ENCODE results near the gene IL27RA. TPM values are rescaled to one million over a fixed set of nuclear protein-coding genes. Genes with fewer than 3 reads are reported as not detected.

The IL27RA gene
- total RNA-seq, 2 experiments from 2014 or later = 55.5 to 58.1 TPM

- no peaks in the 10 kb centered on the region for H3K9me3 Mint-ChIP-seq
- ChIA-PET CTCF (interaction anchor here (1.4 kb wide), 1 partner anchor 70 kb away, joined by 4 read pairs; no protein-coding TSS in a partner anchor), POLR2A (interaction anchor here (1.1 to 10.2 kb wide), 2 partner anchors 13 to 42 kb away, joined by 3 to 157 read pairs; partner anchors contain the start of genes IL27RA and RFX1)
- no peak overlapping the region for H3K27ac Mint-ChIP-seq
- H3K4me3 Mint-ChIP-seq = no peak overlapping the region
- no peaks in the 10 kb centered on the region for H3K27me3 Mint-ChIP-seq
- peaks cover 27% of the 10 kb centered on the region for H3K36me3 Mint-ChIP-seq (ENCODE audit: low read depth)
- DNase-seq = no peak
- H3K4me1 Mint-ChIP-seq = peaks cover 52% of the 10 kb centered on the region
Observed at GRCh38 chr19:13990085-13990484, 41.5 kb upstream of the IL27RA start.

- no peak overlapping the region for H3K4me3 Mint-ChIP-seq
- CTCF ChIA-PET = no interaction called here
- POLR2A ChIA-PET = interaction anchor here (1.0 to 1.1 kb wide), 2 partner anchors 9 to 11 kb away, joined by 3 to 4 read pairs; no protein-coding TSS in a partner anchor
Observed at GRCh38 chr19:13992025-13992424, 39.5 kb upstream of the IL27RA start.

GRCh38 chr19:13993590-13994300, 37.8 kb upstream of the IL27RA start:
- Mint-ChIP-seq H3K27me3 (no peaks in the 10 kb centered on the region), H3K4me1 (peaks cover 18% of the 10 kb centered on the region), H3K27ac (no peak overlapping the region), H3K9me3 (peaks cover 1% of the 10 kb centered on the region), H3K4me3 (no peak overlapping the region), H3K36me3 (ENCODE audit: low read depth) (peaks cover 34% of the 10 kb centered on the region)
- CTCF ChIA-PET = interaction anchor here (0.7 to 1.1 kb wide), 2 partner anchors 143 to 566 kb away, joined by 3 read pairs; partner anchors contain the start of gene ASF1B
- POLR2A ChIA-PET = interaction anchor here (0.9 to 1.0 kb wide), 2 partner anchors 9 to 10 kb away, joined by 3 to 4 read pairs; no protein-coding TSS in a partner anchor
- no peak for DNase-seq

More at GRCh38 chr19:13992025-13992424, 39.5 kb upstream of the IL27RA start:
- no peak overlapping the region for H3K27ac Mint-ChIP-seq
- peaks cover 24% of the 10 kb centered on the region for H3K36me3 Mint-ChIP-seq (ENCODE audit: low read depth)
- no peaks in the 10 kb centered on the region for H3K9me3 Mint-ChIP-seq
- no peaks in the 10 kb centered on the region for H3K27me3 Mint-ChIP-seq
- peaks cover 32% of the 10 kb centered on the region for H3K4me1 Mint-ChIP-seq
- DNase-seq = no peak

- no peak overlapping the region for H3K4me3 Mint-ChIP-seq
- ChIA-PET CTCF (no interaction called here), POLR2A (interaction anchor here (0.9 to 1.4 kb wide), 2 partner anchors 9 to 11 kb away, joined by 3 read pairs; partner anchors contain the start of gene RFX1)
- peaks cover 36% of the 10 kb centered on the region for H3K36me3 Mint-ChIP-seq (ENCODE audit: low read depth)
- no peak for DNase-seq
- H3K27ac Mint-ChIP-seq = no peak overlapping the region
- H3K27me3 Mint-ChIP-seq = no peaks in the 10 kb centered on the region
- H3K4me1 Mint-ChIP-seq = peaks cover 5% of the 10 kb centered on the region
- H3K9me3 Mint-ChIP-seq = peaks cover 8% of the 10 kb centered on the region
Observed at GRCh38 chr19:13995017-13995728, 36.4 kb upstream of the IL27RA start.

GRCh38 chr19:13995878-13996765, 35.4 kb upstream of the IL27RA start:
- H3K27me3 Mint-ChIP-seq = no peaks in the 10 kb centered on the region
- H3K27ac Mint-ChIP-seq = no peak overlapping the region
- H3K4me1 Mint-ChIP-seq = peaks cover 10% of the 10 kb centered on the region
- DNase-seq = no peak
- H3K36me3 Mint-ChIP-seq (ENCODE audit: low read depth) = peaks cover 40% of the 10 kb centered on the region
- POLR2A ChIA-PET = interaction anchor here (0.9 to 1.4 kb wide), 2 partner anchors 10 kb away, joined by 3 read pairs; partner anchors contain the start of gene RFX1
- CTCF ChIA-PET = no interaction called here
- H3K4me3 Mint-ChIP-seq = no peak overlapping the region
- H3K9me3 Mint-ChIP-seq = peaks cover 9% of the 10 kb centered on the region

- DNase-seq = no peak
- H3K4me1 Mint-ChIP-seq = peaks cover 13% of the 10 kb centered on the region
- peaks cover 9% of the 10 kb centered on the region for H3K9me3 Mint-ChIP-seq
- ChIA-PET CTCF (no interaction called here), POLR2A (interaction anchor here (11.7 kb wide), 1 partner anchor 11 kb away, joined by 157 read pairs; no protein-coding TSS in a partner anchor)
- H3K27me3 Mint-ChIP-seq = no peaks in the 10 kb centered on the region
- no peak overlapping the region for H3K27ac Mint-ChIP-seq
- H3K4me3 Mint-ChIP-seq = no peak overlapping the region
- H3K36me3 Mint-ChIP-seq (ENCODE audit: low read depth) = peaks cover 39% of the 10 kb centered on the region
Observed at GRCh38 chr19:13996928-13997630, 34.5 kb upstream of the IL27RA start.

- Mint-ChIP-seq H3K27me3 (no peaks in the 10 kb centered on the region), H3K4me1 (peaks cover 19% of the 10 kb centered on the region), H3K4me3 (no peak overlapping the region), H3K27ac (no peak overlapping the region), H3K36me3 (ENCODE audit: low read depth) (peaks cover 36% of the 10 kb centered on the region), H3K9me3 (peaks cover 9% of the 10 kb centered on the region)
- ChIA-PET POLR2A (interaction anchor here (1.8 to 11.7 kb wide), 2 partner anchors 12 to 35 kb away, joined by 5 to 157 read pairs; no protein-coding TSS in a partner anchor), CTCF (no interaction called here)
- DNase-seq = no peak
Observed at GRCh38 chr19:13997631-13997962, 34.0 kb upstream of the IL27RA start.

- Mint-ChIP-seq H3K4me1 (peaks cover 27% of the 10 kb centered on the region), H3K36me3 (ENCODE audit: low read depth) (peaks cover 33% of the 10 kb centered on the region), H3K9me3 (peaks cover 9% of the 10 kb centered on the region), H3K27me3 (no peaks in the 10 kb centered on the region), H3K27ac (no peak overlapping the region), H3K4me3 (no peak overlapping the region)
- ChIA-PET CTCF (interaction anchor here (1.0 kb wide), 1 partner anchor 34 kb away, joined by 7 read pairs; the partner anchor contains the start of gene IL27RA), POLR2A (interaction anchor here (1.0 to 11.7 kb wide), 3 partner anchors 8 to 34 kb away, joined by 5 to 157 read pairs (median 5); partner anchors contain the start of gene RFX1)
- no peak for DNase-seq
Observed at GRCh38 chr19:13998426-13998825, 33.1 kb upstream of the IL27RA start.

- no peak overlapping the region for H3K27ac Mint-ChIP-seq
- H3K4me3 Mint-ChIP-seq = no peak overlapping the region
- H3K36me3 Mint-ChIP-seq (ENCODE audit: low read depth) = peaks cover 33% of the 10 kb centered on the region
- no peak for DNase-seq
- POLR2A ChIA-PET = interaction anchor here (1.8 to 11.7 kb wide), 2 partner anchors 13 to 33 kb away, joined by 5 to 157 read pairs; no protein-coding TSS in a partner anchor
- H3K27me3 Mint-ChIP-seq = no peaks in the 10 kb centered on the region
- CTCF ChIA-PET = interaction anchor here (1.0 kb wide), 1 partner anchor 33 kb away, joined by 7 read pairs; the partner anchor contains the start of gene IL27RA
- peaks cover 9% of the 10 kb centered on the region for H3K9me3 Mint-ChIP-seq
- peaks cover 32% of the 10 kb centered on the region for H3K4me1 Mint-ChIP-seq
Observed at GRCh38 chr19:13999085-13999484, 32.5 kb upstream of the IL27RA start.

GRCh38 chr19:14000691-14001375, 30.7 kb upstream of the IL27RA start:
- Mint-ChIP-seq H3K9me3 (peaks cover 9% of the 10 kb centered on the region), H3K4me1 (peaks cover 46% of the 10 kb centered on the region), H3K36me3 (ENCODE audit: low read depth) (peaks cover 33% of the 10 kb centered on the region), H3K4me3 (no peak overlapping the region), H3K27me3 (no peaks in the 10 kb centered on the region), H3K27ac (peak overlapping the region; percentile 42)
- POLR2A ChIA-PET = interaction anchor here (1.3 to 11.7 kb wide), 2 partner anchors 9 to 15 kb away, joined by 4 to 157 read pairs; no protein-coding TSS in a partner anchor
- CTCF ChIA-PET = no interaction called here
- DNase-seq = no peak

GRCh38 chr19:14002571-14003250, 28.9 kb upstream of the IL27RA start:
- ChIA-PET CTCF (interaction anchor here (0.6 to 2.0 kb wide), 4 partner anchors 15 to 134 kb away, joined by 3 to 5 read pairs (median 4); partner anchors contain the start of genes ASF1B and IL27RA), POLR2A (interaction anchor here (1.0 to 11.7 kb wide), 8 partner anchors 9 to 134 kb away, joined by 3 to 157 read pairs (median 4); partner anchors contain the start of genes ASF1B, DCAF15 and IL27RA)
- DNase-seq = peak; percentile 44
- peak overlapping the region; percentile 61 for H3K4me3 Mint-ChIP-seq
- H3K27ac Mint-ChIP-seq = peak overlapping the region; percentile 98
- peaks cover 48% of the 10 kb centered on the region for H3K4me1 Mint-ChIP-seq
- H3K9me3 Mint-ChIP-seq = peaks cover 9% of the 10 kb centered on the region
- H3K27me3 Mint-ChIP-seq = no peaks in the 10 kb centered on the region
- peaks cover 35% of the 10 kb centered on the region for H3K36me3 Mint-ChIP-seq (ENCODE audit: low read depth)

All from activated CD4-positive, alpha-beta memory T cell treated with anti-CD3 and anti-CD28 coated beads, Interleukin-2, amount 10 ng/mL, durations not matched to agents 7 days and 5 days (primary cell).